AG04450 (cell line): ENCODE measurements around the gene TMEM39A. TPM values are rescaled to one million over a fixed set of nuclear protein-coding genes. Genes with fewer than 3 reads are reported as not detected.

Source experiments
- CTCF ChIA-PET: fragments of 300-600, 350-600 bp; formaldehyde crosslinking; extraction: SDS; loops from one replicate; lab custom pipeline; 2022; ENCODE audit warnings: antibody characterized with exemption, inconsistent platforms; lab: Charles Lee
- POLR2A ChIA-PET: fragments of 350-600 bp; formaldehyde crosslinking; extraction: SDS; loops from one replicate; lab custom pipeline; 2021; ENCODE audit warnings: antibody characterized with exemption, inconsistent platforms; lab: Yijun Ruan, JAX
- DNase-seq: peaks from one replicate; pipeline ENCODE4 v3.0.0-alpha.2; 2011; ENCODE audit warnings: low read depth, low spot score
- H3K27ac ChIP-seq: one replicate; pipeline ENCODE4 v1.5.1; 2012; ENCODE audit warnings: low read depth, low read length, control low read depth
- H3K27me3 ChIP-seq: one replicate; pipeline ENCODE4 v1.6.0; 2012; ENCODE audit warnings: low read length; ENCODE audit not compliant: control insufficient read depth, insufficient read depth
- H3K4me3 ChIP-seq: 2 replicates; pipeline ENCODE4 v1.5.1; 2011; ENCODE audit warnings: mild to moderate bottlenecking, low read depth, low read length, control low read depth
- H3K9me3 ChIP-seq: 2 replicates; pipeline ENCODE4 v1.5.1; 2012; ENCODE audit warnings: low read length; ENCODE audit not compliant: control insufficient read depth, insufficient read depth
- CTCF ChIP-seq: IDR thresholded peaks from 2 replicates; pipeline ENCODE4 v1.5.1; 2011; ENCODE audit warnings: low read depth, low read length, control low read depth, inconsistent platforms
- polyA plus RNA-seq: library from polyadenylated mRNA; depleted of rRNA; stranded (reverse); fragments of >200 nt; gene quantifications from 2 replicates; pipeline ENCODE4 v1.2.3, GENCODE V29; 2011

TMEM39A gene
- polyA plus RNA-seq, 1 experiment: 34.3 TPM

- H3K9me3 ChIP-seq: peaks cover 3% of the 10 kb centered on the region; the same call in 1 of the 2 replicates
- ChIA-PET CTCF (interaction anchor here (0.6 kb wide), 2 partner anchors 13 to 318 kb away, joined by 6 to 10 read pairs; no protein-coding TSS in a partner anchor), POLR2A (no interaction called here)
- H3K27me3 ChIP-seq: no peaks in the 10 kb centered on the region
- no peak for DNase-seq
- no peak overlapping the region for H3K27ac ChIP-seq
- no peak for TF ChIP-seq CTCF
- no peak overlapping the region for H3K4me3 ChIP-seq
Measured at GRCh38 chr3:119443179-119443578, 20.2 kb downstream of the TMEM39A start.

- H3K4me3 ChIP-seq: no peak overlapping the region
- CTCF ChIA-PET: no interaction called here
- no peak overlapping the region for H3K27ac ChIP-seq
- POLR2A ChIA-PET: no interaction called here
- DNase-seq: no peak
- peaks cover 3% of the 10 kb centered on the region; the same call in 1 of the 2 replicates for H3K9me3 ChIP-seq
- TF ChIP-seq CTCF: no peak
- H3K27me3 ChIP-seq: no peaks in the 10 kb centered on the region
Measured at GRCh38 chr3:119437691-119438258, 25.6 kb downstream of the TMEM39A start.

- Histone ChIP-seq H3K4me3 (no peak overlapping the region), H3K27ac (no peak overlapping the region), H3K9me3 (peaks cover 2% of the 10 kb centered on the region; the same call in 1 of the 2 replicates), H3K27me3 (no peaks in the 10 kb centered on the region)
- ChIA-PET CTCF (interaction anchor here (0.6 kb wide), 1 partner anchor 1303 kb away, joined by 4 read pairs; no protein-coding TSS in a partner anchor), POLR2A (no interaction called here)
- no peak for TF ChIP-seq CTCF
- no peak for DNase-seq
Measured at GRCh38 chr3:119436977-119437376, 26.4 kb downstream of the TMEM39A start.

- TF ChIP-seq CTCF: no peak
- H3K9me3 ChIP-seq: peaks cover 3% of the 10 kb centered on the region; the same call in 1 of the 2 replicates
- H3K4me3 ChIP-seq: no peak overlapping the region
- CTCF ChIA-PET: interaction anchor here (1.0 to 1.6 kb wide), 3 partner anchors 29 to 246 kb away, joined by 3 to 5 read pairs (median 5); partner anchors contain the start of gene TMEM39A
- DNase-seq: no peak
- POLR2A ChIA-PET: no interaction called here
- H3K27me3 ChIP-seq: no peaks in the 10 kb centered on the region
- no peak overlapping the region for H3K27ac ChIP-seq
Measured at GRCh38 chr3:119434703-119435102, 28.7 kb downstream of the TMEM39A start.

- POLR2A ChIA-PET: no interaction called here
- no peak for DNase-seq
- no peak overlapping the region for H3K4me3 ChIP-seq
- H3K9me3 ChIP-seq: peaks cover 5% of the 10 kb centered on the region; the same call in 1 of the 2 replicates
- TF ChIP-seq CTCF: no peak
- CTCF ChIA-PET: interaction anchor here (1.6 kb wide), 1 partner anchor 247 kb away, joined by 5 read pairs; no protein-coding TSS in a partner anchor
- no peaks in the 10 kb centered on the region for H3K27me3 ChIP-seq
- H3K27ac ChIP-seq: no peak overlapping the region
Measured at GRCh38 chr3:119433613-119434325, 29.6 kb downstream of the TMEM39A start.
